ENCODE results near the gene SNED1.

Gene SNED1

GRCh38 chr2:241010531-241011295, 12.3 kb downstream of the SNED1 start:
- Mint-ChIP-seq H3K27me3 (ENCODE audit: low read depth) (peaks cover 19% of the 10 kb centered on the region), H3K36me3 (ENCODE audit: low read depth) (peaks cover 4% of the 10 kb centered on the region), H3K4me1 (ENCODE audit: low read depth) (peaks cover 13% of the 10 kb centered on the region), H3K4me3 (no peak overlapping the region), H3K27ac (no peak overlapping the region), H3K9me3 (peaks cover 5% of the 10 kb centered on the region)

- Mint-ChIP-seq H3K36me3 (ENCODE audit: low read depth) (no peaks in the 10 kb centered on the region), H3K4me1 (ENCODE audit: low read depth) (peaks cover 13% of the 10 kb centered on the region), H3K9me3 (no peaks in the 10 kb centered on the region), H3K4me3 (no peak overlapping the region), H3K27ac (no peak overlapping the region), H3K27me3 (ENCODE audit: low read depth) (peaks cover 13% of the 10 kb centered on the region)
These were observed 12.8 kb downstream of the SNED1 start for GRCh38 chr2:241011296-241011600.

- Mint-ChIP-seq H3K27me3 (ENCODE audit: low read depth) (peaks cover 7% of the 10 kb centered on the region), H3K27ac (no peak overlapping the region), H3K36me3 (ENCODE audit: low read depth) (no peaks in the 10 kb centered on the region), H3K9me3 (no peaks in the 10 kb centered on the region), H3K4me3 (no peak overlapping the region), H3K4me1 (ENCODE audit: low read depth) (peaks cover 10% of the 10 kb centered on the region)
These were observed 13.5 kb downstream of the SNED1 start for GRCh38 chr2:241011751-241012510.

- Mint-ChIP-seq H3K27me3 (ENCODE audit: low read depth) (no peaks in the 10 kb centered on the region), H3K9me3 (no peaks in the 10 kb centered on the region), H3K36me3 (ENCODE audit: low read depth) (no peaks in the 10 kb centered on the region), H3K4me3 (no peak overlapping the region), H3K27ac (no peak overlapping the region), H3K4me1 (ENCODE audit: low read depth) (peaks cover 4% of the 10 kb centered on the region)
These were observed 15.8 kb downstream of the SNED1 start for GRCh38 chr2:241014224-241014623.

- Mint-ChIP-seq H3K4me1 (ENCODE audit: low read depth) (peaks cover 2% of the 10 kb centered on the region), H3K36me3 (ENCODE audit: low read depth) (no peaks in the 10 kb centered on the region), H3K4me3 (no peak overlapping the region), H3K9me3 (no peaks in the 10 kb centered on the region), H3K27me3 (ENCODE audit: low read depth) (no peaks in the 10 kb centered on the region), H3K27ac (no peak overlapping the region)
These were observed 16.3 kb downstream of the SNED1 start for GRCh38 chr2:241014764-241015163.

GRCh38 chr2:241015439-241015838, 17.0 kb downstream of the SNED1 start:
- Mint-ChIP-seq H3K4me1 (ENCODE audit: low read depth) (peaks cover 2% of the 10 kb centered on the region), H3K9me3 (no peaks in the 10 kb centered on the region), H3K27ac (no peak overlapping the region), H3K27me3 (ENCODE audit: low read depth) (no peaks in the 10 kb centered on the region), H3K4me3 (no peak overlapping the region), H3K36me3 (ENCODE audit: low read depth) (no peaks in the 10 kb centered on the region)

GRCh38 chr2:241017228-241017940, 19.0 kb downstream of the SNED1 start:
- H3K36me3 Mint-ChIP-seq (ENCODE audit: low read depth): no peaks in the 10 kb centered on the region
- H3K4me1 Mint-ChIP-seq (ENCODE audit: low read depth): peaks cover 1% of the 10 kb centered on the region
- no peak overlapping the region for H3K27ac Mint-ChIP-seq
- H3K4me3 Mint-ChIP-seq: no peak overlapping the region
- H3K9me3 Mint-ChIP-seq: peaks cover 5% of the 10 kb centered on the region
- peaks cover 2% of the 10 kb centered on the region for H3K27me3 Mint-ChIP-seq (ENCODE audit: low read depth)

GRCh38 chr2:241018051-241018891, 19.9 kb downstream of the SNED1 start:
- no peak overlapping the region for H3K4me3 Mint-ChIP-seq
- no peak overlapping the region for H3K27ac Mint-ChIP-seq
- H3K4me1 Mint-ChIP-seq (ENCODE audit: low read depth): no peaks in the 10 kb centered on the region
- H3K27me3 Mint-ChIP-seq (ENCODE audit: low read depth): peaks cover 4% of the 10 kb centered on the region
- no peaks in the 10 kb centered on the region for H3K36me3 Mint-ChIP-seq (ENCODE audit: low read depth)
- H3K9me3 Mint-ChIP-seq: peaks cover 7% of the 10 kb centered on the region

GRCh38 chr2:241019441-241020139, 21.2 kb downstream of the SNED1 start:
- no peaks in the 10 kb centered on the region for H3K4me1 Mint-ChIP-seq (ENCODE audit: low read depth)
- peaks cover 7% of the 10 kb centered on the region for H3K9me3 Mint-ChIP-seq
- H3K27me3 Mint-ChIP-seq (ENCODE audit: low read depth): peaks cover 4% of the 10 kb centered on the region
- H3K36me3 Mint-ChIP-seq (ENCODE audit: low read depth): no peaks in the 10 kb centered on the region
- no peak overlapping the region for H3K27ac Mint-ChIP-seq
- no peak overlapping the region for H3K4me3 Mint-ChIP-seq

GRCh38 chr2:241020201-241020600, 21.8 kb downstream of the SNED1 start:
- no peak overlapping the region for H3K27ac Mint-ChIP-seq
- peaks cover 7% of the 10 kb centered on the region for H3K9me3 Mint-ChIP-seq
- no peak overlapping the region for H3K4me3 Mint-ChIP-seq
- H3K36me3 Mint-ChIP-seq (ENCODE audit: low read depth): no peaks in the 10 kb centered on the region
- H3K4me1 Mint-ChIP-seq (ENCODE audit: low read depth): no peaks in the 10 kb centered on the region
- H3K27me3 Mint-ChIP-seq (ENCODE audit: low read depth): peaks cover 4% of the 10 kb centered on the region

GRCh38 chr2:241020629-241021190, 22.3 kb downstream of the SNED1 start:
- Mint-ChIP-seq H3K4me3 (no peak overlapping the region), H3K27ac (no peak overlapping the region), H3K4me1 (ENCODE audit: low read depth) (no peaks in the 10 kb centered on the region)

GRCh38 chr2:241025639-241026038, 27.2 kb downstream of the SNED1 start:
- H3K36me3 Mint-ChIP-seq (ENCODE audit: low read depth): peaks cover 8% of the 10 kb centered on the region
- H3K27ac Mint-ChIP-seq: no peak overlapping the region
- H3K4me3 Mint-ChIP-seq: no peak overlapping the region
- H3K9me3 Mint-ChIP-seq: peaks cover 29% of the 10 kb centered on the region
- H3K4me1 Mint-ChIP-seq (ENCODE audit: low read depth): no peaks in the 10 kb centered on the region
- peaks cover 8% of the 10 kb centered on the region for H3K27me3 Mint-ChIP-seq (ENCODE audit: low read depth)

More at GRCh38 chr2:241020629-241021190, 22.3 kb downstream of the SNED1 start:
- Mint-ChIP-seq H3K9me3 (peaks cover 11% of the 10 kb centered on the region), H3K27me3 (ENCODE audit: low read depth) (peaks cover 8% of the 10 kb centered on the region), H3K36me3 (ENCODE audit: low read depth) (peaks cover 3% of the 10 kb centered on the region)

- H3K4me1 Mint-ChIP-seq (ENCODE audit: low read depth): peaks cover 2% of the 10 kb centered on the region
- no peak overlapping the region for H3K4me3 Mint-ChIP-seq
- no peak overlapping the region for H3K27ac Mint-ChIP-seq
- H3K36me3 Mint-ChIP-seq (ENCODE audit: low read depth): peaks cover 8% of the 10 kb centered on the region
- H3K27me3 Mint-ChIP-seq (ENCODE audit: low read depth): peaks cover 3% of the 10 kb centered on the region
- H3K9me3 Mint-ChIP-seq: peaks cover 22% of the 10 kb centered on the region
These were observed 31.3 kb downstream of the SNED1 start for GRCh38 chr2:241029599-241030332.
